Mesenchymal stem cell (in vitro differentiated cells and primary cell): ENCODE results near the gene P2RX4.
"Not testable (repeated sequence)": the region's sequence is repeated elsewhere in the genome, so short reads cannot be mapped to it uniquely, and the experiment has no call there.

Experiments
- DNase-seq: peaks from one replicate; pipeline ENCODE4 v3.0.0-alpha.2; 2013
- H2AFZ ChIP-seq: one replicate; pipeline ENCODE4 v1.6.1; 2013; ENCODE audit warnings: low read depth, mild to moderate bottlenecking, control low read depth, inconsistent platforms, low read length, moderate library complexity
- H2AK5ac ChIP-seq: 2 replicates; pipeline ENCODE4 v1.6.1; 2013; ENCODE audit warnings: low read length, moderate library complexity, mild to moderate bottlenecking, inconsistent platforms; ENCODE audit not compliant: severe bottlenecking
- H2BK120ac ChIP-seq: one replicate; pipeline ENCODE4 v1.6.1; 2013; ENCODE audit warnings: low read depth, mild to moderate bottlenecking, inconsistent platforms, low read length, moderate library complexity
- H2BK12ac ChIP-seq, 2 experiments: one replicate each; pipeline ENCODE4 v1.6.1; 2013; ENCODE audit warnings: inconsistent platforms in 2 of 2, low read length in 2 of 2, mild to moderate bottlenecking in 2 of 2, moderate library complexity in 2 of 2, control low read depth in 1 of 2
- H2BK15ac ChIP-seq: one replicate; pipeline ENCODE4 v1.6.1; 2013; ENCODE audit warnings: mild to moderate bottlenecking, low read depth, inconsistent platforms; ENCODE audit not compliant: poor library complexity, severe bottlenecking
- H2BK5ac ChIP-seq: 2 replicates; pipeline ENCODE4 v1.6.1; 2013; ENCODE audit warnings: low read depth, mild to moderate bottlenecking, low read length, control low read depth, inconsistent platforms; ENCODE audit not compliant: poor library complexity, severe bottlenecking
- H3K14ac ChIP-seq, 2 experiments: one replicate each; pipeline ENCODE4 v1.6.1; 2013; ENCODE audit warnings: inconsistent platforms in 2 of 2, low read length in 2 of 2, control low read depth in 1 of 2, mild to moderate bottlenecking in 1 of 2, moderate library complexity in 1 of 2
- H3K18ac ChIP-seq, 2 experiments: one replicate each; pipeline ENCODE4 v1.6.1; 2013; ENCODE audit warnings: inconsistent platforms in 2 of 2, low read length in 2 of 2, control low read depth in 1 of 2, low read depth in 1 of 2, mild to moderate bottlenecking in 1 of 2
- H3K23ac ChIP-seq, 2 experiments: one replicate each; pipeline ENCODE4 v1.6.1; 2013; ENCODE audit warnings: inconsistent platforms in 2 of 2, low read length in 2 of 2, mild to moderate bottlenecking in 2 of 2, moderate library complexity in 2 of 2, control low read depth in 1 of 2
- H3K27ac ChIP-seq: 2 replicates; pipeline ENCODE4 v1.5.1; 2013; ENCODE audit warnings: mild to moderate bottlenecking, moderate library complexity, low read length, control low read depth, inconsistent platforms; ENCODE audit not compliant: poor library complexity, severe bottlenecking
- H3K27me3 ChIP-seq, 2 experiments: 2 replicates each; pipeline versions ENCODE4 v1.6.1 to v1.7.0; 2013; ENCODE audit warnings: low read length in 2 of 2, mild to moderate bottlenecking in 2 of 2, moderate library complexity in 2 of 2, control low read depth in 1 of 2, inconsistent platforms in 1 of 2; ENCODE audit not compliant: control insufficient read depth in 1 of 2, insufficient read depth in 1 of 2
- H3K36me3 ChIP-seq, 2 experiments: 2 replicates each; pipeline versions ENCODE4 v1.6.1 to v1.7.0; 2013; ENCODE audit warnings: low read length in 2 of 2, control low read depth in 1 of 2, inconsistent platforms in 1 of 2, low read depth in 1 of 2, mild to moderate bottlenecking in 1 of 2; ENCODE audit not compliant: insufficient read depth in 2 of 2, control insufficient read depth in 1 of 2
- H3K4ac ChIP-seq, 2 experiments: one replicate each; pipeline ENCODE4 v1.6.1; 2013; ENCODE audit warnings: inconsistent platforms in 2 of 2, low read length in 2 of 2, mild to moderate bottlenecking in 2 of 2, moderate library complexity in 2 of 2, control low read depth in 1 of 2, low read depth in 1 of 2
- H3K4me1 ChIP-seq: 2 replicates; pipeline ENCODE4 v1.6.1; 2013; ENCODE audit warnings: low read depth, low read length, control low read depth; ENCODE audit not compliant: control insufficient read depth, insufficient read depth
- H3K4me2 ChIP-seq: 2 replicates; pipeline ENCODE4 v1.6.1; 2013; ENCODE audit warnings: low read length, mild to moderate bottlenecking, inconsistent platforms; ENCODE audit not compliant: poor library complexity, severe bottlenecking
- H3K4me3 ChIP-seq, 2 experiments: 2 replicates each; pipeline versions ENCODE4 v1.5.1 to v1.7.0; 2013; ENCODE audit warnings: low read length in 2 of 2, mild to moderate bottlenecking in 2 of 2, control low read depth in 1 of 2, low read depth in 1 of 2; ENCODE audit not compliant: insufficient read depth in 1 of 2
- H3K79me1 ChIP-seq: replicated peaks from 2 replicates; pipeline ENCODE4 v1.6.1; 2013; ENCODE audit warnings: mild to moderate bottlenecking, control low read depth, low read length, inconsistent platforms; ENCODE audit not compliant: poor library complexity, severe bottlenecking
- H3K9ac ChIP-seq: 2 replicates; pipeline ENCODE4 v1.7.0; 2013; ENCODE audit warnings: mild to moderate bottlenecking, low read length, moderate library complexity
- H3K9me3 ChIP-seq: 2 replicates; pipeline ENCODE4 v1.7.0; 2013; ENCODE audit warnings: mild to moderate bottlenecking, low read length; ENCODE audit not compliant: control insufficient read depth
- H4K8ac ChIP-seq: one replicate; pipeline ENCODE4 v1.6.1; 2013; ENCODE audit warnings: inconsistent platforms, mild to moderate bottlenecking, low read length, moderate library complexity
- H4K91ac ChIP-seq: one replicate; pipeline ENCODE4 v1.6.1; 2013; ENCODE audit warnings: mild to moderate bottlenecking, low read length, inconsistent platforms
- WGBS: methylation state at CpG from one replicate; pipeline ENCODE4 v1.1.7; 2013; ENCODE audit warnings: mixed read lengths; 5-methylcytosine and 5-hydroxymethylcytosine counted together

P2RX4 gene

GRCh38 chr12:121203482-121203881, 6.4 kb upstream of the P2RX4 start:
- no peak overlapping the region for H3K4me3 ChIP-seq
- H3K18ac ChIP-seq = no peak overlapping the region
- H4K8ac ChIP-seq = no peak overlapping the region
- H3K4me1 ChIP-seq = peaks cover 2% of the 10 kb centered on the region
- H4K91ac ChIP-seq = no peak overlapping the region
- H3K23ac ChIP-seq = no peak overlapping the region
- H2BK12ac ChIP-seq = no peak overlapping the region
- no peak overlapping the region for H3K4me2 ChIP-seq
- no peaks in the 10 kb centered on the region for H3K79me1 ChIP-seq
- no peak overlapping the region for H3K9ac ChIP-seq
- H2AFZ ChIP-seq = no peak overlapping the region
- WGBS = 96% methylated on average over 11 of the region's 11 CpGs
- no peak overlapping the region for H2AK5ac ChIP-seq
- H2BK120ac ChIP-seq = no peak overlapping the region
- H3K27me3 ChIP-seq = no peaks in the 10 kb centered on the region
- no peaks in the 10 kb centered on the region for H3K36me3 ChIP-seq
- H3K9me3 ChIP-seq = no peaks in the 10 kb centered on the region
- H3K14ac ChIP-seq = no peak overlapping the region
- H2BK15ac ChIP-seq = no peak overlapping the region
- no peak overlapping the region for H3K4ac ChIP-seq
- no peak overlapping the region for H2BK5ac ChIP-seq
- DNase-seq = no peak
- no peak overlapping the region for H3K27ac ChIP-seq

- Histone ChIP-seq H3K4me2 (no peak overlapping the region), H3K9ac (no peak overlapping the region), H3K14ac (no peak overlapping the region), H4K8ac (no peak overlapping the region), H2BK5ac (no peak overlapping the region), H3K4me1 (peaks cover 8% of the 10 kb centered on the region), H3K36me3 (no peaks in the 10 kb centered on the region), H3K9me3 (no peaks in the 10 kb centered on the region), H3K23ac (no peak overlapping the region), H3K27me3 (no peaks in the 10 kb centered on the region), H2BK12ac (no peak overlapping the region), H3K79me1 (no peaks in the 10 kb centered on the region), H3K18ac (no peak overlapping the region), H4K91ac (no peak overlapping the region), H3K27ac (no peak overlapping the region), H2BK120ac (no peak overlapping the region), H2BK15ac (no peak overlapping the region), H2AFZ (no peak overlapping the region), H2AK5ac (no peak overlapping the region), H3K4me3 (no peak overlapping the region), H3K4ac (no peak overlapping the region)
- no peak for DNase-seq
- 97% methylated on average over 7 of the region's 7 CpGs for WGBS
Measured at GRCh38 chr12:121205491-121205890, 4.4 kb upstream of the P2RX4 start.

GRCh38 chr12:121208571-121208970, 1.4 kb upstream of the P2RX4 start:
- WGBS = 93% methylated on average over 10 of the region's 10 CpGs
- H3K4me1 ChIP-seq = peaks cover 14% of the 10 kb centered on the region

GRCh38 chr12:121209221-121209620, 708 bp upstream of the P2RX4 start:
- no peak overlapping the region for H4K91ac ChIP-seq
- H2BK5ac ChIP-seq = no peak overlapping the region
- no peak overlapping the region for H2BK15ac ChIP-seq
- H3K4me1 ChIP-seq = peaks cover 14% of the 10 kb centered on the region
- H3K36me3 ChIP-seq = peaks cover 0 to 3% of the 10 kb centered on the region in 2 experiments
- H2BK12ac ChIP-seq = peak overlapping the region in 1 of 2 experiments; percentile 18
- no peaks in the 10 kb centered on the region for H3K9me3 ChIP-seq
- H3K18ac ChIP-seq = no peak overlapping the region
- H3K27ac ChIP-seq = no peak overlapping the region
- H2BK120ac ChIP-seq = no peak overlapping the region
- H2AK5ac ChIP-seq = no peak overlapping the region
- peak overlapping the region; percentile 83 for H3K9ac ChIP-seq
- WGBS = 97% methylated on average over 15 of the region's 15 CpGs
- H3K27me3 ChIP-seq = no peaks in the 10 kb centered on the region
- H4K8ac ChIP-seq = peak overlapping the region; percentile 63
- no peak overlapping the region for H3K23ac ChIP-seq
- H3K4me3 ChIP-seq = peak overlapping the region in 1 of 2 experiments; percentile 80
- no peak overlapping the region for H2AFZ ChIP-seq
- peak overlapping the region in 1 of 2 experiments; percentile 30 for H3K4ac ChIP-seq
- DNase-seq = no peak
- H3K79me1 ChIP-seq = peaks cover 8% of the 10 kb centered on the region
- no peak overlapping the region for H3K4me2 ChIP-seq
- no peak overlapping the region for H3K14ac ChIP-seq

More at GRCh38 chr12:121208571-121208970, 1.4 kb upstream of the P2RX4 start:
- H2AK5ac ChIP-seq, DNase-seq, H3K9ac ChIP-seq, H3K4me2 ChIP-seq, H3K18ac ChIP-seq, H3K14ac ChIP-seq, H3K36me3 ChIP-seq, H2BK120ac ChIP-seq, H4K91ac ChIP-seq, H2BK12ac ChIP-seq, H3K27ac ChIP-seq, H3K4ac ChIP-seq, H2AFZ ChIP-seq, H3K27me3 ChIP-seq, H4K8ac ChIP-seq, H3K9me3 ChIP-seq, H2BK5ac ChIP-seq, H2BK15ac ChIP-seq, H3K4me3 ChIP-seq, H3K23ac ChIP-seq, H3K79me1 ChIP-seq: not testable (repeated sequence)
